Activated CD8-positive, alpha-beta T cell treated with anti-CD3 and anti-CD28 coated beads for 36 hours (primary cell): ENCODE results near the gene SERPINA12. TPM values are rescaled to one million over a fixed set of nuclear protein-coding genes. Genes with fewer than 3 reads are reported as not detected.

ENCODE experiments used
- ATAC-seq: fragments of 200-7000 bp; cut with Tn5 transposase; one replicate; pipeline ENCODE4 v1.10.0; 2021; ENCODE audit warnings: mild to moderate bottlenecking, moderate library complexity
- CTCF ChIA-PET: fragments of 350-600 bp; sonication (Branson Sonifier 250); formaldehyde crosslinking; loops from one replicate; lab custom pipeline; 2021; ENCODE audit warnings: antibody characterized with exemption; lab: Charles Lee
- POLR2A ChIA-PET: fragments of 350-600 bp; sonication (Branson Sonifier 250); formaldehyde crosslinking; loops from one replicate; lab custom pipeline; 2021; ENCODE audit warnings: antibody characterized with exemption; lab: Charles Lee
- DNase-seq: peaks from one replicate; pipeline ENCODE4 v3.0.0-alpha.2; 2020
- H3K27ac Mint-ChIP-seq: one replicate; pipeline ENCODE4 v1.8.0; 2021; ENCODE audit warnings: mild to moderate bottlenecking, mixed read lengths
- H3K27me3 Mint-ChIP-seq: one replicate; pipeline ENCODE4 v1.8.0; 2021; ENCODE audit warnings: mixed read lengths
- H3K36me3 Mint-ChIP-seq: one replicate; pipeline ENCODE4 v1.8.0; 2021; ENCODE audit warnings: low read depth, mixed read lengths
- H3K4me1 Mint-ChIP-seq: one replicate; pipeline ENCODE4 v1.8.0; 2021; ENCODE audit warnings: low read depth, mixed read lengths
- H3K4me3 Mint-ChIP-seq: one replicate; pipeline ENCODE4 v1.8.0; 2021; ENCODE audit warnings: mild to moderate bottlenecking, moderate library complexity, mixed read lengths
- H3K9me3 Mint-ChIP-seq: one replicate; pipeline ENCODE4 v1.8.0; 2021; ENCODE audit warnings: mixed read lengths
- CTCF ChIP-seq: fragments of 200-600 bp; IDR thresholded peaks from one replicate; pipeline ENCODE4 v1.8.0; 2022; ENCODE audit warnings: antibody characterized with exemption, mild to moderate bottlenecking
- intact Hi-C: fragments of 100-400 bp; cut with micrococcal nuclease; formaldehyde crosslinking; loops from one replicate; pipeline ENCODE4 v1.10.0; 2022
- total RNA-seq, 2 experiments: library from RNA; stranded (reverse); gene quantifications; one replicate each; pipeline ENCODE4 v1.2.3, GENCODE V29; 2021

Gene SERPINA12
- total RNA-seq, 2 experiments from 2014 or later: not detected

- DNase-seq: peak; percentile 9
- no peaks in the 10 kb centered on the region for H3K4me1 Mint-ChIP-seq
- no peak for ATAC-seq
- H3K9me3 Mint-ChIP-seq: no peaks in the 10 kb centered on the region
- intact Hi-C loops: no loop called here
- TF ChIP-seq CTCF: no peak
- ChIA-PET POLR2A (no interaction called here), CTCF (interaction anchor here (1.1 kb wide), 1 partner anchor 8 kb away, joined by 3 read pairs; no protein-coding TSS in a partner anchor)
- no peaks in the 10 kb centered on the region for H3K36me3 Mint-ChIP-seq
- H3K27me3 Mint-ChIP-seq: peaks cover 2% of the 10 kb centered on the region
- no peak overlapping the region for H3K4me3 Mint-ChIP-seq
- no peak overlapping the region for H3K27ac Mint-ChIP-seq
Measured at GRCh38 chr14:94494085-94494484, 15.2 kb downstream of the SERPINA12 start.

- no peaks in the 10 kb centered on the region for H3K9me3 Mint-ChIP-seq
- CTCF ChIA-PET: no interaction called here
- intact Hi-C loops: no loop called here
- POLR2A ChIA-PET: interaction anchor here (0.7 kb wide), 1 partner anchor 86 kb away, joined by 3 read pairs; no protein-coding TSS in a partner anchor
- H3K27me3 Mint-ChIP-seq: peaks cover 3% of the 10 kb centered on the region
- no peaks in the 10 kb centered on the region for H3K36me3 Mint-ChIP-seq
- H3K4me3 Mint-ChIP-seq: no peak overlapping the region
- no peak for TF ChIP-seq CTCF
- DNase-seq (no peak), ATAC-seq (no peak)
- H3K27ac Mint-ChIP-seq: no peak overlapping the region
- no peaks in the 10 kb centered on the region for H3K4me1 Mint-ChIP-seq
Measured at GRCh38 chr14:94491511-94491910, 17.8 kb downstream of the SERPINA12 start.

DNA sequence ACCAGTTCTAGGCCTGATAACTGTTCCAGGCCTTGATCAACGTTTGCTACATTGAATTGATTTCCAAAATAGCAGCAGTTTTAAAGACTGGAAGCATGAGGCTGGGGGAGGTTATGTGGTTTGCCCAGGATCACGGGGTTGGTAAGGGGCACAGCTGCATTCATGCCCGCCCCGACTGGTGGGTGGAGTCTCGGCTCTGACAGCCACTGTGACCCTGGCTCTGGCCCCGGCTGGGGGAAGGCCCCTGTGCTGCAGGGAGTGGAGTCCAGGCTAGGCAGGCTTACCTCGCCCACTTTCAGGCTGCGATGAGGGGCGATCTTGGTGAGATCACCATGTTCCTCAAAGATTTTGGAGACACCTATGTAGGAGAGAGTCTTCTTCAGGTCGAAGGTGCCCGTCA is 19.9 kb downstream of the SERPINA12 start:
- no peaks in the 10 kb centered on the region for H3K9me3 Mint-ChIP-seq
- no peaks in the 10 kb centered on the region for H3K4me1 Mint-ChIP-seq
- H3K27ac Mint-ChIP-seq: no peak overlapping the region
- no peak for ATAC-seq
- peaks cover 13% of the 10 kb centered on the region for H3K27me3 Mint-ChIP-seq
- POLR2A ChIA-PET: no interaction called here
- H3K4me3 Mint-ChIP-seq: no peak overlapping the region
- no peak for DNase-seq
- H3K36me3 Mint-ChIP-seq: no peaks in the 10 kb centered on the region
- CTCF ChIA-PET: interaction anchor here (1.4 kb wide), 1 partner anchor 12 kb away, joined by 3 read pairs; no protein-coding TSS in a partner anchor
- intact Hi-C loops: loop anchor here (5.0 kb wide), 2 partner anchors 67 to 357 kb away; no protein-coding TSS in a partner anchor
- no peak for TF ChIP-seq CTCF

DNA sequence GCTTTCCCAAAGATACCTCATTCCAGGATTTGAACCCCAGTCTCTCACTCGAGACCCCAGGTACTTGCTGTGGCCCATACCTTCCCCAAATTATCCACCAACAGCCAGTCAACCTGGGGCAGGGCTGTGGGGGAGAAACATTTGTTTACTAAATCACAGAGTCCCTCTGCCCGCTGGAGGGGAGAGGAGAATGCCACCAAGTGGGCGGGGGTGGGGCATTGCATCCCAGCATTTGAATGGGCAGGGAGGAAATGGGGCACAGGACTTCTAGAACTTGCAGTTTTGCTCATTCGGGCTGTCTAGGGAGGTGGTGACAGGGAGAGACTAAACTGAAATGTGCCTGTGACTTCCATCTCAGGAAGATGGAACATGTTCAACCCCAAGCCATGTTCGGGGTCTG is 22.4 kb downstream of the SERPINA12 start:
- H3K9me3 Mint-ChIP-seq: no peaks in the 10 kb centered on the region
- TF ChIP-seq CTCF: no peak
- no peak overlapping the region for H3K27ac Mint-ChIP-seq
- peaks cover 14% of the 10 kb centered on the region for H3K27me3 Mint-ChIP-seq
- H3K36me3 Mint-ChIP-seq: no peaks in the 10 kb centered on the region
- DNase-seq: no peak
- H3K4me3 Mint-ChIP-seq: no peak overlapping the region
- intact Hi-C loops: loop anchor here (5.0 kb wide), 2 partner anchors 65 to 355 kb away; no protein-coding TSS in a partner anchor
- POLR2A ChIA-PET: no interaction called here
- no peak for ATAC-seq
- CTCF ChIA-PET: interaction anchor here (0.6 to 2.8 kb wide), 27 partner anchors 9 to 383 kb away, joined by 3 to 14 read pairs (median 4); partner anchors contain the start of gene SERPINA9
- no peaks in the 10 kb centered on the region for H3K4me1 Mint-ChIP-seq

DNA sequence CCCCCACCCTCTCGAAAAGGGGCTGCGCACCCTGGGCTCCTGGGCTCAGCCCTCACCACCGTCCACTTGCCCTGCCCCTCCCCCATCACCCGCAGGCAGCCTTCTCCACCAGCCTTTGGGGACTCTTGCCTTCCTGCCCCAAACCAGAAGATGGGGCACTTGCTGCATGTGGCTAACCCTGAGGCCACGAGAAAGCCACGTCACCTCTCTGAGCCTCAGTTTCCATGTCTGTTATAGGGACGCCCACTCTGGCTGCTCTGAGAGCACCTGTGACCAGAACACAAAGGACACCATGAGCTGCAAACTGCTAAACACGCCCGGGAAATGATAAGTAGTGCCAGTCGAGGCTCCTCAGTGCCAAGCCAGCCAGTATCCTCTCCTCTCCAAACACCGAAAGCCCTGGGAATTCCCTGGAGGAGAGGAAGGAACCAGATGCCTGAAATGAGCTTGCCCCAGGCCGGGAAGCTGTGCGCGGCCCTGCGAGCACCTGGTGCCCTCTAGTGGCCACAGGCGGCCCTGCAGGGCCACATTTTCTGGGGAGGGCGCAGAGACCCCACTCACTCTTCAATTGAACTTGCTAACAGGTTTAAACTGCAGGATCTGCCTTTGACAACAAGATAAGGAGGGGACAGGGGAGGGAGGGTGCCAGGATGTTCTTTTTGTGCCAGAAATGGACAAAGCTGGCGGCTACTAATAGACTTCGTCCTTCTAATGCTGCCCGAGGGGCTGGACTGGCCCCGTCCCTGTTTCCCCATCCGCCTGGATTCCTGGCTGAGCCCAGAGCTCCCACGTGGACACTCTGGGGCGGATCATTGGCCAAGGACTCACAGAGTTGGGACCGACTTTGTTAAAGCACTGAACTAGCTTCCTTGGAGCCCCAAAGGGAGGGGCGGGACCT is 23.1 kb downstream of the SERPINA12 start:
- H3K9me3 Mint-ChIP-seq: no peaks in the 10 kb centered on the region
- peak; percentile 99 for TF ChIP-seq CTCF
- no peak overlapping the region for H3K4me3 Mint-ChIP-seq
- peak; percentile 38 for DNase-seq
- intact Hi-C loops: loop anchor here (5.0 kb wide), 2 partner anchors 64 to 354 kb away; no protein-coding TSS in a partner anchor
- ATAC-seq: peak; percentile 56
- peaks cover 14% of the 10 kb centered on the region for H3K27me3 Mint-ChIP-seq
- CTCF ChIA-PET: interaction anchor here (0.6 to 2.8 kb wide), 32 partner anchors 8 to 382 kb away, joined by 3 to 14 read pairs (median 4); partner anchors contain the start of gene SERPINA9
- H3K4me1 Mint-ChIP-seq: no peaks in the 10 kb centered on the region
- H3K27ac Mint-ChIP-seq: no peak overlapping the region
- POLR2A ChIA-PET: interaction anchor here (0.6 kb wide), 1 partner anchor 53 kb away, joined by 3 read pairs; no protein-coding TSS in a partner anchor
- no peaks in the 10 kb centered on the region for H3K36me3 Mint-ChIP-seq
